ENCODE data around the gene ADGRL3. TPM values are rescaled to one million over a fixed set of nuclear protein-coding genes. Genes with fewer than 3 reads are reported as not detected.

The ADGRL3 gene
- total RNA-seq, 3 donors from 2014 or later (not counting 1 experiment from before 2014, with no cell fraction given): not detected

DNA sequence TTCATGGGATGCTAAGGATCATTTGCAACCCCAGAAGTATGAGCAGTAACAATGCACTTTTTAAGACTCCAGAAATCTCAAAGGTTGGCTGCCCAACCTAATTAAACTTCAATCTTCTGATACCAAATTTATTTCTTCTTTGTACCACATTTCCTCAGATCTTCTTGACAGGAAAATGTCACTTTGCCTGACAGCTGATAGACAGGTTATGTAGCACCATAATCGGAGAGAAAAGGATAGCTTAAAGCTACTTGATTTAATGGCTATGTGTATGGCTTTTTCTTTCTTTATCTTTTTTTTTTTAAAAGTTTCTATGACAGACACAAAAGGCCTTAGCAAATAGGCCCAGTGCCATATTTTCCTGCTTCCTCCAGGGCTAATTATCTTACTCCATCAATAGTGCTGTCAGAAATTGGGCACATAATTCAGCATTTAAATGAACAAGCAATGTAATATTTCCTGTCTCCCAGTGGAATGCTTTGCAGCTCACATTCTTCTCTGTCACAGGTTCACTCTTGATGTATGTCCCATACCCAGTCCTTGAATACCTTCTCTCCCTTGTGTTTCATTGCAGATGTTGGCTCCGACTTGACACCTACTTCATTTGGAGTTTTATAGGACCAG, 795.7 kb downstream of the ADGRL3 start:
- Mint-ChIP-seq H3K27ac (no peak overlapping the region), H3K4me1 (no peaks in the 10 kb centered on the region), H3K9me3 (peaks cover 4 to 13% of the 10 kb centered on the region in 2 donors), H3K36me3 (no peaks in the 10 kb centered on the region), H3K4me3 (no peak overlapping the region), H3K27me3 (ENCODE audit: low read depth in 2 of 2) (no peaks in the 10 kb centered on the region)
- intact Hi-C loops (cut with micrococcal nuclease): no loop called here
- no peaks in the 10 kb centered on the region for H3K27me3 ChIP-seq (ENCODE audit: control insufficient read depth, insufficient read depth, low read length)
- H3K36me3 ChIP-seq (ENCODE audit: control insufficient read depth, insufficient read depth, low read length): no peaks in the 10 kb centered on the region
- no peak for ATAC-seq
- H3K4me1 ChIP-seq (ENCODE audit: control insufficient read depth, insufficient read depth, low read length): no peaks in the 10 kb centered on the region
- H3K9me3 ChIP-seq (ENCODE audit: control insufficient read depth, insufficient read depth, low read length): no peaks in the 10 kb centered on the region
- 80% methylated on average over 1 of the region's 2 CpGs for WGBS (ENCODE audit: insufficient coverage)
- DNase-seq: no peak
- H3K27ac ChIP-seq (ENCODE audit: low read length): no peak overlapping the region
- H3K4me3 ChIP-seq (ENCODE audit: low read length): no peak overlapping the region
- TF ChIP-seq, protein P1, sequence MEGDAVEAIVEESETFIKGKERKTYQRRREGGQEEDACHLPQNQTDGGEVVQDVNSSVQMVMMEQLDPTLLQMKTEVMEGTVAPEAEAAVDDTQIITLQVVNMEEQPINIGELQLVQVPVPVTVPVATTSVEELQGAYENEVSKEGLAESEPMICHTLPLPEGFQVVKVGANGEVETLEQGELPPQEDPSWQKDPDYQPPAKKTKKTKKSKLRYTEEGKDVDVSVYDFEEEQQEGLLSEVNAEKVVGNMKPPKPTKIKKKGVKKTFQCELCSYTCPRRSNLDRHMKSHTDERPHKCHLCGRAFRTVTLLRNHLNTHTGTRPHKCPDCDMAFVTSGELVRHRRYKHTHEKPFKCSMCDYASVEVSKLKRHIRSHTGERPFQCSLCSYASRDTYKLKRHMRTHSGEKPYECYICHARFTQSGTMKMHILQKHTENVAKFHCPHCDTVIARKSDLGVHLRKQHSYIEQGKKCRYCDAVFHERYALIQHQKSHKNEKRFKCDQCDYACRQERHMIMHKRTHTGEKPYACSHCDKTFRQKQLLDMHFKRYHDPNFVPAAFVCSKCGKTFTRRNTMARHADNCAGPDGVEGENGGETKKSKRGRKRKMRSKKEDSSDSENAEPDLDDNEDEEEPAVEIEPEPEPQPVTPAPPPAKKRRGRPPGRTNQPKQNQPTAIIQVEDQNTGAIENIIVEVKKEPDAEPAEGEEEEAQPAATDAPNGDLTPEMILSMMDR (IDR thresholded peaks at IDR 0.05): no peak

GRCh38 chr4:61996943-61997342, 796.8 kb downstream of the ADGRL3 start:
- TF ChIP-seq, protein P1 (IDR thresholded peaks at IDR 0.05): no peak
- no peak overlapping the region for H3K27ac Mint-ChIP-seq

DNA sequence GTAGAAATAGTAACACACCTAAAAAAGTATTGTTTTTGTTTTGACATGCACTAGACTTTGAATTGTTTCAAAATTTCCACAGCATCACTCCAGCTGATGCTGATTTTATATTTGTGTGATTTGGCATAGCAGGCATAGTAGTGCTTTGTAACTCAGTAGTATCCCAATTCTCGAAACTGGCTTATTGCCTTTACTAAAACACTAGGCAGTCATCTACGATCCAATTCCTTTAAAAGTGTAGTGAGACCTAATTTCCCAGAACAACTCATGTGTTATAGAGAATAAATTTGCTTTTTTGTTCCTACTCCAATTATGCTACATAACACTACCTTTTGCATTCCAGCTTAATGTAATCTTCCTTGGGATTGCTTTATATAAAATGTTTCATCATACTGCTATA, 797.7 kb downstream of the ADGRL3 start:
- WGBS (ENCODE audit: insufficient coverage): 67% methylated on average over 1 of the region's 2 CpGs
- no peaks in the 10 kb centered on the region for H3K27me3 Mint-ChIP-seq (ENCODE audit: low read depth in 2 of 2)
- intact Hi-C loops (cut with micrococcal nuclease): no loop called here
- Histone ChIP-seq H3K27me3 (ENCODE audit: control insufficient read depth, insufficient read depth, low read length) (no peaks in the 10 kb centered on the region), H3K4me1 (ENCODE audit: control insufficient read depth, insufficient read depth, low read length) (no peaks in the 10 kb centered on the region), H3K9me3 (ENCODE audit: control insufficient read depth, insufficient read depth, low read length) (no peaks in the 10 kb centered on the region), H3K4me3 (ENCODE audit: low read length) (no peak overlapping the region), H3K27ac (ENCODE audit: low read length) (no peak overlapping the region), H3K36me3 (ENCODE audit: control insufficient read depth, insufficient read depth, low read length) (no peaks in the 10 kb centered on the region)
- no peak overlapping the region for H3K27ac Mint-ChIP-seq
- H3K4me1 Mint-ChIP-seq: no peaks in the 10 kb centered on the region
- DNase-seq (no peak), ATAC-seq (no peak)
- TF ChIP-seq, protein P1 (IDR thresholded peaks at IDR 0.05): no peak
- H3K36me3 Mint-ChIP-seq: no peaks in the 10 kb centered on the region
- peaks cover 9 to 16% of the 10 kb centered on the region in 2 donors for H3K9me3 Mint-ChIP-seq
- H3K4me3 Mint-ChIP-seq: no peak overlapping the region

More at GRCh38 chr4:61996943-61997342, 796.8 kb downstream of the ADGRL3 start:
- intact Hi-C loops (cut with micrococcal nuclease): no loop called here
- no peaks in the 10 kb centered on the region for H3K27me3 ChIP-seq (ENCODE audit: control insufficient read depth, insufficient read depth, low read length)
- no peak for ATAC-seq
- H3K4me3 ChIP-seq (ENCODE audit: low read length): no peak overlapping the region
- no peaks in the 10 kb centered on the region for H3K36me3 ChIP-seq (ENCODE audit: control insufficient read depth, insufficient read depth, low read length)
- no peaks in the 10 kb centered on the region for H3K9me3 ChIP-seq (ENCODE audit: control insufficient read depth, insufficient read depth, low read length)
- H3K27ac ChIP-seq (ENCODE audit: low read length): no peak overlapping the region
- H3K27me3 Mint-ChIP-seq (ENCODE audit: low read depth in 2 of 2): no peaks in the 10 kb centered on the region
- no peaks in the 10 kb centered on the region for H3K4me1 Mint-ChIP-seq
- H3K36me3 Mint-ChIP-seq: no peaks in the 10 kb centered on the region
- WGBS (ENCODE audit: insufficient coverage): no CpG with 5 or more reads among the region's 1 CpG
- no peaks in the 10 kb centered on the region for H3K4me1 ChIP-seq (ENCODE audit: control insufficient read depth, insufficient read depth, low read length)
- H3K9me3 Mint-ChIP-seq: peaks cover 7 to 14% of the 10 kb centered on the region in 2 donors
- no peak overlapping the region for H3K4me3 Mint-ChIP-seq
- DNase-seq: no peak

GRCh38 chr4:62003695-62004094, 803.6 kb downstream of the ADGRL3 start:
- ATAC-seq: no peak
- H3K27ac Mint-ChIP-seq: no peak overlapping the region
- no peaks in the 10 kb centered on the region for H3K27me3 ChIP-seq (ENCODE audit: control insufficient read depth, insufficient read depth, low read length)
- H3K4me1 ChIP-seq (ENCODE audit: control insufficient read depth, insufficient read depth, low read length): no peaks in the 10 kb centered on the region
- H3K4me3 Mint-ChIP-seq: no peak overlapping the region
- peaks cover 6% of the 10 kb centered on the region for H3K36me3 Mint-ChIP-seq
- H3K4me3 ChIP-seq (ENCODE audit: low read length): no peak overlapping the region
- TF ChIP-seq, protein P1 (IDR thresholded peaks at IDR 0.05): no peak
- WGBS (ENCODE audit: insufficient coverage): no CpG with 5 or more reads among the region's 1 CpG
- DNase-seq: no peak
- H3K27me3 Mint-ChIP-seq (ENCODE audit: low read depth in 2 of 2): no peaks in the 10 kb centered on the region
- intact Hi-C loops (cut with micrococcal nuclease): no loop called here
- no peaks in the 10 kb centered on the region for H3K4me1 Mint-ChIP-seq
- H3K9me3 ChIP-seq (ENCODE audit: control insufficient read depth, insufficient read depth, low read length): no peaks in the 10 kb centered on the region
- H3K9me3 Mint-ChIP-seq: peaks cover 16% of the 10 kb centered on the region in 2 donors
- no peak overlapping the region for H3K27ac ChIP-seq (ENCODE audit: low read length)
- H3K36me3 ChIP-seq (ENCODE audit: control insufficient read depth, insufficient read depth, low read length): no peaks in the 10 kb centered on the region
